CD4-positive, alpha-beta T cell treated with Interleukin-21 for 1 hour (primary cell): ENCODE results near the gene CA14.
"Not testable (repeated sequence)": the region's sequence is repeated elsewhere in the genome, so short reads cannot be mapped to it uniquely, and the experiment has no call there.

Experiments used
- DNase-seq: peaks from one replicate; pipeline ENCODE4 v3.0.0-alpha.2; 2020

CA14 gene

GRCh38 chr1:150236614-150237100, 20.9 kb upstream of the CA14 start:
- DNase-seq, result no peak

- not testable (repeated sequence) for DNase-seq
These were observed 20.4 kb upstream of the CA14 start for GRCh38 chr1:150237176-150237575.

GRCh38 chr1:150237746-150238145, 19.8 kb upstream of the CA14 start:
- no peak for DNase-seq

- no peak for DNase-seq
These were observed 14.6 kb upstream of the CA14 start for GRCh38 chr1:150243003-150243402.

GRCh38 chr1:150249936-150250335, 7.6 kb upstream of the CA14 start:
- no peak for DNase-seq

GRCh38 chr1:150256198-150256553, 1.4 kb upstream of the CA14 start:
- DNase-seq, result no peak

GRCh38 chr1:150256554-150257341, 826 bp upstream of the CA14 start:
- no peak for DNase-seq

GRCh38 chr1:150259217-150259616, 1.6 kb downstream of the CA14 start:
- DNase-seq, result no peak

- DNase-seq, result no peak
These were observed 2.4 kb downstream of the CA14 start for GRCh38 chr1:150259758-150260669.

GRCh38 chr1:150261367-150261766, 3.8 kb downstream of the CA14 start:
- no peak for DNase-seq

GRCh38 chr1:150262388-150263320, 5.1 kb downstream of the CA14 start:
- DNase-seq, result no peak

- no peak for DNase-seq
These were observed 6.0 kb downstream of the CA14 start for GRCh38 chr1:150263549-150263948.

GRCh38 chr1:150267896-150268295, 10.3 kb downstream of the CA14 start:
- DNase-seq, result no peak

- peak; percentile 65 for DNase-seq
These were observed 10.7 kb downstream of the CA14 start for GRCh38 chr1:150268340-150268704.

- peak; percentile 95 for DNase-seq
These were observed 11.3 kb downstream of the CA14 start, which contains the start of gene APH1A for GRCh38 chr1:150268705-150269403. Gene APH1A (minus strand): TSS chr1:150269016. CDS start chr1:150268810, 206 bp downstream.

GRCh38 chr1:150269451-150269850, 11.9 kb downstream of the CA14 start:
- no peak for DNase-seq

GRCh38 chr1:150271291-150271959, 13.9 kb downstream of the CA14 start:
- no peak for DNase-seq

GRCh38 chr1:150273311-150273710, 15.7 kb downstream of the CA14 start:
- DNase-seq, result no peak

GRCh38 chr1:150280138-150280707, 22.6 kb downstream of the CA14 start:
- no peak for DNase-seq

GRCh38 chr1:150281221-150281757, 23.7 kb downstream of the CA14 start:
- peak; percentile 72 for DNase-seq
